NB4 (cell line): ENCODE results near the gene NUDCD3.

ENCODE experiments used
- DNase-seq: peaks from one replicate; pipeline ENCODE4 v3.0.0; 2010; ENCODE audit warnings: low read depth
- H3K4me3 ChIP-seq: one replicate; pipeline ENCODE4 v1.5.1; 2011; ENCODE audit warnings: mild to moderate bottlenecking, low read depth, low read length, moderate library complexity
- MAX ChIP-seq: IDR thresholded peaks from 2 replicates; pipeline ENCODE4 v1.6.1; 2011; ENCODE audit warnings: low read depth, low read length
- MYC ChIP-seq: IDR thresholded peaks from 2 replicates; pipeline ENCODE4 v1.6.1; 2011; ENCODE audit warnings: low read depth, low read length
- POLR2A ChIP-seq: IDR thresholded peaks from 2 replicates; pipeline ENCODE4 v1.6.1; 2011; ENCODE audit warnings: mild to moderate bottlenecking; ENCODE audit not compliant: insufficient read length; ENCODE audit errors: extremely low read depth
- TF ChIP-seq, protein P1 (sequence below): IDR thresholded peaks from one replicate; pipeline ENCODE4 v1.5.1; 2012; ENCODE audit warnings: low read depth, low read length

Gene NUDCD3

GRCh38 chr7:44346063-44346462 lies 144.4 kb downstream of the NUDCD3 start:
- TF ChIP-seq, protein P1, sequence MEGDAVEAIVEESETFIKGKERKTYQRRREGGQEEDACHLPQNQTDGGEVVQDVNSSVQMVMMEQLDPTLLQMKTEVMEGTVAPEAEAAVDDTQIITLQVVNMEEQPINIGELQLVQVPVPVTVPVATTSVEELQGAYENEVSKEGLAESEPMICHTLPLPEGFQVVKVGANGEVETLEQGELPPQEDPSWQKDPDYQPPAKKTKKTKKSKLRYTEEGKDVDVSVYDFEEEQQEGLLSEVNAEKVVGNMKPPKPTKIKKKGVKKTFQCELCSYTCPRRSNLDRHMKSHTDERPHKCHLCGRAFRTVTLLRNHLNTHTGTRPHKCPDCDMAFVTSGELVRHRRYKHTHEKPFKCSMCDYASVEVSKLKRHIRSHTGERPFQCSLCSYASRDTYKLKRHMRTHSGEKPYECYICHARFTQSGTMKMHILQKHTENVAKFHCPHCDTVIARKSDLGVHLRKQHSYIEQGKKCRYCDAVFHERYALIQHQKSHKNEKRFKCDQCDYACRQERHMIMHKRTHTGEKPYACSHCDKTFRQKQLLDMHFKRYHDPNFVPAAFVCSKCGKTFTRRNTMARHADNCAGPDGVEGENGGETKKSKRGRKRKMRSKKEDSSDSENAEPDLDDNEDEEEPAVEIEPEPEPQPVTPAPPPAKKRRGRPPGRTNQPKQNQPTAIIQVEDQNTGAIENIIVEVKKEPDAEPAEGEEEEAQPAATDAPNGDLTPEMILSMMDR = no peak
- TF ChIP-seq MAX (no peak), MYC (no peak), POLR2A (no peak)
- no peak for DNase-seq

GRCh38 chr7:44341401-44341800 lies 149.1 kb downstream of the NUDCD3 start:
- TF ChIP-seq, protein P1 = no peak
- TF ChIP-seq POLR2A (no peak), MAX (no peak), MYC (no peak)
- DNase-seq = no peak
- H3K4me3 ChIP-seq = no peak overlapping the region

More at GRCh38 chr7:44346063-44346462, 144.4 kb downstream of the NUDCD3 start:
- no peak overlapping the region for H3K4me3 ChIP-seq

DNA sequence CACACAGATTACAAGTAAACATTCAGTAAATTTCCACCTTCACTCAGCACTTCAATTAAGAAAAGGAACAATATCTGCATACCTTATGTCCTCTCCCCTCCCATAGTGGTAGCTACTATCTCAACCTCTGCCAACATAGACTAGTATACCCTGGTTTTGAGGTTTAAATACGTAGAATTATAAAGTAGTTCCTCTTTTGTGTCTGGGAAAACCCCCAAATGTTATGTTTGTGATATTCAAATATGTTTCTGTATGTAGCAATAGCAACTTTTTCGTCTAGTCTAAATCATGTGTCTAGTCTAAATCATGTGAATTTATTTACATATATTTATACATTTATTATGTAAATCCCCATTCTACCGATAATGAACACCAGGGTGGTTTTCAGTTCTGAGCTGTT lies 151.9 kb downstream of the NUDCD3 start:
- peak; percentile 40 for DNase-seq
- no peak overlapping the region for H3K4me3 ChIP-seq
- TF ChIP-seq, protein P1 = no peak
- TF ChIP-seq MYC (no peak), MAX (no peak), POLR2A (no peak)

DNA sequence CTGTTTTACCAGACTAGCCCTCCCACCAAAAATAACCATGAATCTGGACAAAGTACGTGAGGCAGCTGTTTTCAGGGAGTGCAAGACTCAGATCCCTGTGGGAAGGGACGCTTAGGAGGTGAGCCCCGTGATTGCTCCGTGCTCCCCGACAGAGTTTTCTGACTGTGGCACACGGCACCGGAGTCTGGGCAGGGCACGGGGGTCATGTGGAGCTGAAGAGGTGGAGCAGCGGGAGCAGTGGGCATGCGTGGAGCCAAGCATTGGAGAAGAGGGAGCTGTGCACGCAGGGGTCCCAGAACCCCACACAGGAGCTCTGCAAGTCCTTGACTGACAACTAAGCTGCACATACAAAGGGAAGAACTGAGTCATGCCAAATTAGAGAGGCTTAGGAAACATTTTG lies 154.0 kb downstream of the NUDCD3 start:
- DNase-seq = no peak
- no peak for TF ChIP-seq POLR2A
- TF ChIP-seq MYC = no peak
- no peak for TF ChIP-seq MAX
- TF ChIP-seq, protein P1 = no peak
- H3K4me3 ChIP-seq = no peak overlapping the region

DNA sequence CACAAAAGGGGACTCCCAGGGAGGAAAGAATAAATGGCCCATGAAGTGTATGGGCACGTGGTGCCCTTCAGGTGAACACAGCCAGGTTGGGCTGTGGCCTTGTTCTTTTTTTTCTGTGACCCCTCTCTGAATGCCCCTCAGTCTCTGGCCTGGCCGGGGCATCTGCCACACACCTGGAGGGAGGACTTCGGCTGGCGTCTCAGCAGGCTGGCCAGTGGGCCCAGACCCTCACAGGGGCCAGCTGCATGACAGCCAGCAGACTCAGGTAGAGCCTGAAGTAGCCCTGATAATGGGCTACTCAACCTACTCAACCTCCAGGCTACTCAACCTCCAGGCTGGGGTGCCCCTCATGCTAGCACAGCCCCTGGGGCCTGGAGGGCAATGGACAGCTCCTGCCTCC lies 155.3 kb downstream of the NUDCD3 start:
- DNase-seq = no peak
- H3K4me3 ChIP-seq = no peak overlapping the region
- no peak for TF ChIP-seq MYC
- no peak for TF ChIP-seq MAX
- TF ChIP-seq, protein P1 = no peak
- no peak for TF ChIP-seq POLR2A

DNA sequence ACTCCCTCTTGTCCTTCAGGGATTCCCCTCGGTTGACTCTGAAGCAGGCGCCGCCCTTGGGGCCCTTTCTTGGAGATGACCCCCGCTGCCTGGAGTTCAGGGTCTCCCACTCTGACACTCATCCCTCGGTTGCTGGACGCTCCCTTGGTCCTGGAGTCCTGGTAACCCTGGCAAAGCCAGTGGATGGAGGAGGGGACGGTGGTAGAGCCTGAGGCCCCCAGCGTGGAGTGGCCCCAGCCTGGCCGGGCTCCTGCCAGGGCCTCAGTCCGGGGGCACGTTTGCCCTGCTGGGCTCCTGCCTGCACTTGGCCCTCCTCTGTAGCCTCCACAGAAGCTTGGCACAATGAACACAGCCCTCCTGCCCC lies 155.7 kb downstream of the NUDCD3 start:
- no peak overlapping the region for H3K4me3 ChIP-seq
- TF ChIP-seq MYC (no peak), POLR2A (no peak), MAX (no peak)
- TF ChIP-seq, protein P1 = no peak
- DNase-seq = no peak
